HG03039 (cell line): ENCODE data around the gene ZNF222.

Source experiments
- ATAC-seq: cut with Tn5 transposase; IDR thresholded peaks from one replicate; pipeline ENCODE4 v1.9.1; 2021; ENCODE audit warnings: mild to moderate bottlenecking, moderate library complexity; ENCODE audit not compliant: unreplicated experiment

ZNF222 gene

DNA sequence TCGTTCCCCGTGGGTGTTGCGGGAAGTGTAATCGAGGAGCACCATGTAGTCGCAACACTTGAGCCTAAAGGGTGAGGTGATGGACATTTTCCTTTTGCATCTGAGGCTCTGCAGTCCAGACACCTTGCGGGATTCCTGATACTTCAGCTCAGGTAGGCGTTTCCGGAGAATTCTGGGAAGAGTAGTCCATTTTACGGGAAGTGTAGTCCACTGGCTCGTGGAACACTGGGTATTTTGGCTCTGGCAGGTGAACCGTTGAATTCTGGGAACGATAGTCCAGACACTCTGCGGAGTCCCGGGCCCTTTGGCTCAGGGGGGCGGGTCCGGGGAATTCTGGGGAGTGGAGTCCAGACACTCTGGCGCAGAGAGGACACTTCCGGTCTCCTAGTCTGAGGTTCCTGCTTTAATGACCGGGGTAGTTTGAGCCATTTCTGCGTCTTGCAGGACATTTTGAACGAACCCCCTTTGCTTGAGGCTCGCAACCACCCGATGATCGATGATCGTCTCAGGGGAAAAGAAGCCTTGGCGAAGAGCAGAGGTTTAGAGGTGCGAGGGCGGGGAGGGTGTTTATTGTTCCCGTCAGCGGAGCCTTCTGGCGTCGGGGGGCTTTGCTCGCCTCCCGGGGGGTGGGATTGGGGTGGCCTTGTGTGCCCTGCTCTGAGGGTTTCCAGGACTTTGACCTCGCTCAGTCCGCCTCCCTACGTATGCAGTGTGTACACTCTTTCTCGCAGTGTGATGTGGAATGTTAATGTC, 26.6 kb downstream of the ZNF222 start, which contains the start of gene ZNF223:
ZNF223 (plus strand) TSS at position 387 of the 753 bp plus-strand sequence. CDS start 3,141 bp downstream, outside the sequence.
- peak; percentile 67 for ATAC-seq

DNA sequence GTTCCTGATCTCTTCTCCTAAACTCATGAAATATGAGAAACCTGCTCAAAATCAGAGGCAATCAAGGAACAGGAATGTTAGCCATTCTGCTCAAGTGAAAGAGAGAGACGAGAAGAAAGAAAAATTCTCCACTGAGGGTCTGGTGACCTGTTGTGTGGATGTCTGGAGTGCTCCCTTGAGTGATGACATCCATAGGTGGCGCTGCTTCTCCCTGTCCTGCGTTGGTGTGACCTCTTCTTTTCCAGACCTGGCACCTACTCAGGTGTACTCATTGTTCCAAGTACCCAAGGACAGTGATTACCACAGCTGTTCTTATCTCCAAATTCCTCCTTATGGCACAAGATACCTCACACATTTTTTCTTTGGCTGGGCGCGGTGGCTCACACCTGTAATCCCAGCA, 30.7 kb downstream of the ZNF222 start:
- no peak for ATAC-seq

DNA sequence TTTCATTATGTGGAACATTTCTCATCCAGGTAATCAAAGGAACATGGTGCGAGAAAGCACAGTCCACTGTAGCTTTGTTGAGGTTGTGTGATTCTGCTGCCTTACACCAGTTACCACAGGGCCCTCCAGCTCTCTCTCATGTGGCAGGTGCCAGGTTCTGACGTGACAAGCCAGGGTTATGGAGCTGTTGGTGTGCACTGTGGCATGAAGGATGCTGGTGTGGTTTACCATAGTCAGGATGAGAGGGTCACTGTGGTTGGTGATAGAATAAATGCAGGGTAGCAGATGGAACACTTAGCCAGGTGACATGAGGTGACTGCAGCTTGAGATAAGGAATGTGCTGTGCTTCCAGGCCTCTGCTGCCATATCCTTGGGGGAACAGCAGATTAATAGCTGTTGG, 34.0 kb downstream of the ZNF222 start:
- no peak for ATAC-seq

DNA sequence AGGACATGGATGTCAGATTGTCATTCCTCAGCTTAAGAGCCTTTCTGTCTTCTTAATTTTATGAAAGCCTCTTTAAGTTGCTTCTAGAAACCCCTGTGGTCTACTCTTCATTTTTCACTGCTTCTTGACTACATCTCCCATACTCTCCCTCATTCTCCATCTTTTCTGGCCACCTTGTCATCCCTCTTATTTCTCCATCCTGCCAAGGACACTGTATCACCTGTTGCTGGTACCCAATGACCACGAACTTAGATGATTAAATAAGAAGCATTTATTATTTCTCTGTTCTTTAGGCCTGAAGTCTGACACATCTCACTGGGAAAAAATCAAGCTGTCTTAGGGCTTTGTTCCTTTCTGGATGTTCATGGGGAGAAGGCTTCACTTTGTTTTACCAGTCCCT, 35.9 kb downstream of the ZNF222 start:
- ATAC-seq: no peak

DNA sequence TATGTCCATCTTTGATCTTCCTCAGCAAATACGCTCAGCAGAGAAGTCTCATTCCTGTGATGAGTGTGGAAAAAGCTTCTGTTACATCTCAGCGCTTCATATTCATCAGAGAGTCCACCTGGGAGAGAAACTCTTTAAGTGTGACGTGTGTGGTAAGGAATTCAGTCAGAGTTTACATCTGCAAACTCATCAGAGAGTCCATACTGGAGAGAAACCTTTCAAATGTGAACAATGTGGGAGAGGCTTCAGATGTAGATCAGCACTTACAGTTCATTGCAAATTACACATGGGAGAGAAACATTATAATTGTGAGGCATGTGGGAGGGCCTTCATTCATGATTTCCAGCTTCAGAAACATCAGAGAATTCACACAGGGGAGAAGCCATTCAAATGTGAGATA, 41.1 kb downstream of the ZNF222 start:
- no peak for ATAC-seq

DNA sequence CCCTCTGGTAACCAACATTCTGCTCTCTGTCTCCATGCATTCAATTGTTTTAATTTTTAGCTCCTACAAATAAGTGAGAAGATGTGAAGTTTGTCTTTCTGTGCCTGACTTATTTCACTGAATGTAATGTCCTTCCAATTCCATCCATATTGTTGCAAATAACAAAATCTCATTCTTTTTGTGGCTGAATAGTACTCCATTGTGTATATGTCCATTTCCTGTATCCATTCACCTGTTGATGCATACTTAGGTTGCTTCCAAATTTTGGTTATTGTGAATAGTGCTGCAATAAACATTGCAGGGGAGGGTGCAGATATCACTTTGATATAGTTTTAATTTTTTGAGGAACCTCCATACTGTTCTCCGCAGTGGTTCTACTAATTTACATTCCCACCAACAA, 44.2 kb downstream of the ZNF222 start:
- ATAC-seq: no peak

DNA sequence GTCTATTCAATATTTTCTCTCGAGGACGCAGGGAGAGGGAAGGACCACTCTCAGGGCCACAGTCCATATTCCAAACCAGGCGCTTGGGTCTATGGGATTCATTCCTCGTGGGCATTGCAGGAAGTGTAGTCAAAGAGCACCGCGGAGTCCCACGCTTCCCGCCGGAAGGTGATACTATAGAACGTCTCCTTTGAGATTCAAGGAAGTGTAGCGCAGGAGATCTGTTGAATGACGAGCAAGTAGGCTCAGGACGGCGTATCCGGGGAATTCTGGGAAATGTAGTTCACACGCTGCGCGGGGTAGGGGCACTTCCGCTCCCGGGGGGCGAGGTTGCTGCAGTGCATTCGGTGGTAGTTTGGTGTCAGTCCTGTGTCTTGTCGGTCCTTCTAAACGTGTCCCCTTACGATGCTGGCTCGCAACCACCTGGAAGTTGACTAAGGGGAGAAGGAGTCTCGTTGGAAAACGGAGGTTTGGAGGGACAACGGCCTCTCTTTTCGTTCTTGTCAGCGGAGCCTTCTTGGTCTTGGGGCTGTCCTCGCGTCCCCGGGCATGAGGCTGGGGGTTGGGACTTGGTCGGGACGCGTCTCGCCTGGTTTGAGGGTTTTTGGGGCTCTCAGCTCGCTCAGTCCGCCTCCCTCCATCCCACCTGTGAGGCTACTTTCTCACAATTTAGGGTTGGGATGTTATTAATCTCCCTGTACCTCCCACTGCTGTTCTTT, 46.8 kb downstream of the ZNF222 start, which contains the start of gene ZNF284:
ZNF284 (plus strand) TSS at position 336 of the 719 bp plus-strand sequence. CDS start 4,231 bp downstream, outside the sequence.
- peak; percentile 85 for ATAC-seq

DNA sequence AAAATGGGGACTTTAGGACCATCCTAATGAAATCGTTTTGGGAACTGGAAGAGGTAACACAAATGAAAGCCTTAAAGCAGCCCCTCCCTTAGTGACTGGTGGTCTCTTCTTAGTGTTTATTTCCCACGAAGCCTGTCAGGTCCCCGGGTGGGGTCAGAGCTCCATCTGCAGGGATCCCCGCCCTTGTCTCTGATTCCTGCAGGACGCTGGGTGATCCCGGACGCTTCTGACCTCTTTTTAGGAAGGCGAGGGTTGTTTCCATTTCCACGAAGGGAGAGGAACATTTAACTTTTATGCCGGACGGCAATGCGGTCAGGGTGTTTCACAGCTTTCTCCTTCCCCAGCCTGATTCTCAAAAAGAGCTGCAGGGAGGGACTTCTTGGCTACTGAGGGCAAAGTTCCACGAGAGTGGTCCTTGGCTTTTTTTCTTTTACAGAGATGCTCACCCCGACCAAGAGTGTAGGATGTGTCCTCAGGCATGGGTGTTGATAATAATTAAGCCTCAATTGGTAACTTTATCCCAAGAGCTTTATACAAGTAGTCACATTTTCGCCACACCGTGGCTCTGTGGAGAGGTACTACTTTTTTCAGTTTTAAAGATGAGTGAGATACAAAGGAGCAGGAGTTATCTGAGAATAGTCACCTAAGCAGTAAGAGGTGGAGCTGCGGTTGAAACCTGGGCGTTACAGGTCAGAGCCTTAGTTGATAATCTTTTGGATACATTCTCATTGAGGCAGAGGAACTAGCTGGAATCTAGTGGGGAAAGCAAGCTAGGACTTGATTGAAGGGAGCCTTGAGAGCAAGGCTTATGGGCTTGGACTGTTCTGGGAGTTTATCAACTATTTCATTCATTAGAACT, 47.6 kb downstream of the ZNF222 start:
- no peak for ATAC-seq

DNA sequence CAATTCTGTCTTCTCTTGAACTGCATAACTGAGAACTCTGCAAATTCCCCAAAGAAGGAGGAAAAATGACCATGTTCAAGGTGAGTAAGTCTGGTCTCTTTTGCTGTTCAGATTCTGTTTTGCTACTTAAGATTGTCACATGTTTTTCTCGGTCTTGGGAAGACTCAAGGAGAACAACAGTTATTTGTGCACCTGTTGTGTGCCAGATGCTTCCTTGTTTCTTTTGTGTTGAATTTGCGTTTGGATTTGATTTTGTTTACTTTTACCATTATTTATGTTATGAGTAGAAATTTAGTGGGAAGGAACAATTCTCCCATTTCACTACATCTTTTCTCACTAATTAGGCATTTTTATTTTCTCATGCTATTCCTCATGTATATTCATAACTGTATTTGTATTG, 51.1 kb downstream of the ZNF222 start:
- no peak for ATAC-seq
